ENCODE results near the gene FARS2. TPM values are rescaled to one million over a fixed set of nuclear protein-coding genes. Genes with fewer than 3 reads are reported as not detected.

FARS2 gene
- polyA plus RNA-seq, 1 donor from 2014 or later, result 11.9 TPM

DNA sequence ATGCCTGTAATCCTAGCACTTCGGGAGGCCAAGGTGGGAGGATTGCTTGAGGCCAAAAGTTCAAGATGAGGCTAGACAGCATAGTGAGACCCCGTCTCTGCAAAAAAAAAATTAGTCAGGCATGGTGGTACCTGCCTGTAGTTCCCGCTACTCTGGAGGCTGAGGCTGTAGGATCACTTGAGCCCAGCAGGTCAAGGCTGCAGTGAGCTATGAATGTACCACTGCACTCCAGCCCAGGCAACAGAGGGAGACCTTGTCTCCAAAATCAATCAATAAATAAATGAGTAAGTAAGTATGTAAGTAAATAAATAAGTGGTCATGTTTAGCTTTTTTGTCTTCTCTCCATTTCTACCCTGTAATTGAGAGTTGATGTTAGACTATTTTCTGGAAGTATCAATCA is 336.8 kb downstream of the FARS2 start:
- no peak overlapping the region for H3K4me3 ChIP-seq (ENCODE audit: low read length)
- H2AFZ ChIP-seq (ENCODE audit: low read depth, low read length), result no peak overlapping the region
- H3K79me2 ChIP-seq (replicated peaks; ENCODE audit: insufficient read depth, low read length), result no peaks in the 10 kb centered on the region
- no peaks in the 10 kb centered on the region for H3K36me3 ChIP-seq (ENCODE audit: insufficient read depth, low read length)
- no peak overlapping the region for H3K9ac ChIP-seq (ENCODE audit: low read length)
- TF ChIP-seq RAD21 (conservative IDR thresholded peaks at IDR 0.05) (no peak), EZH2 (IDR thresholded peaks at IDR 0.05; ENCODE audit: borderline replicate concordance, insufficient read depth, low read length, poor library complexity, severe bottlenecking) (no peak), MXI1 (conservative IDR thresholded peaks at IDR 0.05; ENCODE audit: poor library complexity, severe bottlenecking) (no peak), EP300 (conservative IDR thresholded peaks at IDR 0.05; ENCODE audit: poor library complexity, severe bottlenecking) (no peak), TAF1 (IDR thresholded peaks at IDR 0.05; ENCODE audit: low read depth) (no peak), POLR2AphosphoS5 (IDR thresholded peaks at IDR 0.05) (no peak), SMC3 (conservative IDR thresholded peaks at IDR 0.05; ENCODE audit: poor library complexity) (no peak)
- TF ChIP-seq, protein P1, sequence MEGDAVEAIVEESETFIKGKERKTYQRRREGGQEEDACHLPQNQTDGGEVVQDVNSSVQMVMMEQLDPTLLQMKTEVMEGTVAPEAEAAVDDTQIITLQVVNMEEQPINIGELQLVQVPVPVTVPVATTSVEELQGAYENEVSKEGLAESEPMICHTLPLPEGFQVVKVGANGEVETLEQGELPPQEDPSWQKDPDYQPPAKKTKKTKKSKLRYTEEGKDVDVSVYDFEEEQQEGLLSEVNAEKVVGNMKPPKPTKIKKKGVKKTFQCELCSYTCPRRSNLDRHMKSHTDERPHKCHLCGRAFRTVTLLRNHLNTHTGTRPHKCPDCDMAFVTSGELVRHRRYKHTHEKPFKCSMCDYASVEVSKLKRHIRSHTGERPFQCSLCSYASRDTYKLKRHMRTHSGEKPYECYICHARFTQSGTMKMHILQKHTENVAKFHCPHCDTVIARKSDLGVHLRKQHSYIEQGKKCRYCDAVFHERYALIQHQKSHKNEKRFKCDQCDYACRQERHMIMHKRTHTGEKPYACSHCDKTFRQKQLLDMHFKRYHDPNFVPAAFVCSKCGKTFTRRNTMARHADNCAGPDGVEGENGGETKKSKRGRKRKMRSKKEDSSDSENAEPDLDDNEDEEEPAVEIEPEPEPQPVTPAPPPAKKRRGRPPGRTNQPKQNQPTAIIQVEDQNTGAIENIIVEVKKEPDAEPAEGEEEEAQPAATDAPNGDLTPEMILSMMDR (IDR thresholded peaks at IDR 0.05; ENCODE audit: poor library complexity, severe bottlenecking), result no peak
- TF ChIP-seq, protein P2, sequence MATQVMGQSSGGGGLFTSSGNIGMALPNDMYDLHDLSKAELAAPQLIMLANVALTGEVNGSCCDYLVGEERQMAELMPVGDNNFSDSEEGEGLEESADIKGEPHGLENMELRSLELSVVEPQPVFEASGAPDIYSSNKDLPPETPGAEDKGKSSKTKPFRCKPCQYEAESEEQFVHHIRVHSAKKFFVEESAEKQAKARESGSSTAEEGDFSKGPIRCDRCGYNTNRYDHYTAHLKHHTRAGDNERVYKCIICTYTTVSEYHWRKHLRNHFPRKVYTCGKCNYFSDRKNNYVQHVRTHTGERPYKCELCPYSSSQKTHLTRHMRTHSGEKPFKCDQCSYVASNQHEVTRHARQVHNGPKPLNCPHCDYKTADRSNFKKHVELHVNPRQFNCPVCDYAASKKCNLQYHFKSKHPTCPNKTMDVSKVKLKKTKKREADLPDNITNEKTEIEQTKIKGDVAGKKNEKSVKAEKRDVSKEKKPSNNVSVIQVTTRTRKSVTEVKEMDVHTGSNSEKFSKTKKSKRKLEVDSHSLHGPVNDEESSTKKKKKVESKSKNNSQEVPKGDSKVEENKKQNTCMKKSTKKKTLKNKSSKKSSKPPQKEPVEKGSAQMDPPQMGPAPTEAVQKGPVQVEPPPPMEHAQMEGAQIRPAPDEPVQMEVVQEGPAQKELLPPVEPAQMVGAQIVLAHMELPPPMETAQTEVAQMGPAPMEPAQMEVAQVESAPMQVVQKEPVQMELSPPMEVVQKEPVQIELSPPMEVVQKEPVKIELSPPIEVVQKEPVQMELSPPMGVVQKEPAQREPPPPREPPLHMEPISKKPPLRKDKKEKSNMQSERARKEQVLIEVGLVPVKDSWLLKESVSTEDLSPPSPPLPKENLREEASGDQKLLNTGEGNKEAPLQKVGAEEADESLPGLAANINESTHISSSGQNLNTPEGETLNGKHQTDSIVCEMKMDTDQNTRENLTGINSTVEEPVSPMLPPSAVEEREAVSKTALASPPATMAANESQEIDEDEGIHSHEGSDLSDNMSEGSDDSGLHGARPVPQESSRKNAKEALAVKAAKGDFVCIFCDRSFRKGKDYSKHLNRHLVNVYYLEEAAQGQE (IDR thresholded peaks at IDR 0.05; ENCODE audit: borderline replicate concordance), result no peak
- H3K27ac ChIP-seq (ENCODE audit: low read length), result no peak overlapping the region
- no peaks in the 10 kb centered on the region for H3K27me3 ChIP-seq (ENCODE audit: insufficient read depth, low read depth, low read length)
- no peaks in the 10 kb centered on the region for H4K20me1 ChIP-seq (ENCODE audit: insufficient read depth)
- no peaks in the 10 kb centered on the region for H3F3A ChIP-seq (ENCODE audit: insufficient read depth, low read length, poor library complexity, severe bottlenecking)
- no peak overlapping the region for H3K4me2 ChIP-seq (ENCODE audit: low read length)
- no peaks in the 10 kb centered on the region for H3K9me3 ChIP-seq (ENCODE audit: low read length)
- no peaks in the 10 kb centered on the region for H3K9me2 ChIP-seq (ENCODE audit: insufficient read depth, low read length)

GRCh38 chr6:5599127-5599526 is 337.8 kb downstream of the FARS2 start:
- H3K4me2 ChIP-seq (ENCODE audit: low read length), result no peak overlapping the region
- H2AFZ ChIP-seq (ENCODE audit: low read depth, low read length), result no peak overlapping the region
- H3K4me3 ChIP-seq (ENCODE audit: low read length), result no peak overlapping the region
- H3K27ac ChIP-seq (ENCODE audit: low read length), result no peak overlapping the region
- no peaks in the 10 kb centered on the region for H3F3A ChIP-seq (ENCODE audit: insufficient read depth, low read length, poor library complexity, severe bottlenecking)
- no peaks in the 10 kb centered on the region for H3K27me3 ChIP-seq (ENCODE audit: insufficient read depth, low read depth, low read length)
- no peaks in the 10 kb centered on the region for H3K36me3 ChIP-seq (ENCODE audit: insufficient read depth, low read length)
- TF ChIP-seq POLR2AphosphoS5 (IDR thresholded peaks at IDR 0.05), result no peak
- TF ChIP-seq, protein P2 (IDR thresholded peaks at IDR 0.05; ENCODE audit: borderline replicate concordance), result no peak
- no peaks in the 10 kb centered on the region for H4K20me1 ChIP-seq (ENCODE audit: insufficient read depth)
- H3K9me3 ChIP-seq (ENCODE audit: low read length), result no peaks in the 10 kb centered on the region
- H3K9ac ChIP-seq (ENCODE audit: low read length), result no peak overlapping the region
- no peaks in the 10 kb centered on the region for H3K9me2 ChIP-seq (ENCODE audit: insufficient read depth, low read length)
- no peaks in the 10 kb centered on the region for H3K79me2 ChIP-seq (replicated peaks; ENCODE audit: insufficient read depth, low read length)
